Peyer's patch (tissue), 4 donors: ENCODE results near the gene GAK. TPM values are rescaled to one million over a fixed set of nuclear protein-coding genes. Genes with fewer than 3 reads are reported as not detected.
A peak's percentile ranks its signal among the peaks of the same experiment; 100 is the strongest.

ENCODE experiments used
- DNase-seq, 3 donors: peaks; one replicate each; pipeline ENCODE4 v3.0.0-alpha.2; 2017 to 2019
- H3K27ac ChIP-seq, 4 donors: fragments of 200-600 bp; sonication (generic); one replicate each; pipeline ENCODE4 v1.5.1; 2016 to 2019
- H3K27me3 ChIP-seq, 2 donors: fragments of 200-600 bp; sonication (generic); one replicate each; pipeline ENCODE4 v1.5.1; 2019
- H3K36me3 ChIP-seq, 3 donors: fragments of 200-600 bp; sonication (generic); one replicate each; pipeline ENCODE4 v1.5.1; 2016 to 2019
- H3K4me1 ChIP-seq, 4 donors: fragments of 200-600 bp; sonication (generic); one replicate each; pipeline ENCODE4 v1.5.1; 2016 to 2019
- H3K4me3 ChIP-seq, 4 donors: fragments of 200-600 bp; sonication (generic); 1 replicate in 3 of 4; 2 replicates in 1 of 4; pipeline ENCODE4 v1.5.1; 2016 to 2019; ENCODE audit warnings: mild to moderate bottlenecking in 1 of 4
- H3K9me3 ChIP-seq, 4 donors: fragments of 200-600 bp; sonication (generic); one replicate each; pipeline ENCODE4 v1.5.1; 2016 to 2019; ENCODE audit warnings: mild to moderate bottlenecking in 1 of 4
- POLR2A ChIP-seq, 2 donors: fragments of 450-650 bp; IDR thresholded peaks; one replicate each; pipeline ENCODE4 v1.5.1; 2017; ENCODE audit warnings: antibody characterized with exemption in 2 of 2, mild to moderate bottlenecking in 2 of 2, moderate library complexity in 2 of 2
- total RNA-seq, 4 donors: library from RNA; depleted of rRNA; stranded (reverse); fragments of >200 nt; gene quantifications; one replicate each; pipeline ENCODE4 v1.1.0, GENCODE V29; 2016
- TF ChIP-seq, protein P1 (sequence below), 6 experiments: fragments of 450-650 bp in 4 of 6; fragments of 200-600 bp in 2 of 6; sonication (generic) in 1 of 6; IDR thresholded peaks; one replicate each; pipeline ENCODE4 v1.5.1; 2017 to 2019; ENCODE audit warnings: antibody characterized with exemption in 6 of 6, mild to moderate bottlenecking in 3 of 6, moderate library complexity in 1 of 6

Gene GAK
- total RNA-seq, 4 donors from 2014 or later: 248 to 362 (median 351) TPM

DNA sequence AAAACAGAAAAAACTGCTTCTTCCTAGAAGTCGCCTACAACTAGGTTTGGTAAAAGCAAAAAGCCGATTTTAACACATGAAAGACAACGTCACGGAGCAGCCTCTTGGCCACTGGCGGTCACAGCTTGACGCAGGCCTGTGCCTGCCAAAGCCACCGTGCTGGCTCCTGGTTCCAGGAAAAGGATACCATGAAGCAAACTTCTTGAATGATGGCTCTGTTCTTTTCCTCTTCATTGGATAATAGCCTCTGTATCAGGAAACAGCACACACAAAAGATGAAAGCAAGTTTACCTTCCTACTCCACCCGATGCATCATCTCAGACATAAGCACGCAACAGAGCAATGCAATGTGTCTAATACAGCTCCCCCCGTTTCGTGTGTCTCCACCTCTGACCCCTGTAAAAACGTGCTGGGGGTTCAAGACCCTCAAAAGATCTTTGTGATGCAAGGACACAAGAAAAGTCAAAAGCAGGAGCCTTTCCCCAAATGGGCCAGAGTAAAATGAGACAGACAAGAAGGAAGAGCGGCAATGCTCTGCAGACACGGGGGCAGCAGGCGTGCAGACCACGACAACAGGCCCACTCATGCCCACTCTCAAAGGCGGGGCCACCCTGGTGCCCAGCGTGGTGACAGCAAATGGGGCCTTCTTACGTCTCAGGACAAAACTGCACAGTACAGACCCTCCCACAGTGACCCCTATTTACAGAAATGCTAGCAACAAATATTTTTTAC is 19.4 kb downstream of the GAK start:
- Histone ChIP-seq H3K27me3 (no peaks in the 10 kb centered on the region), H3K4me3 (no peak overlapping the region), H3K4me1 (peaks cover 0 to 25% (median 2%) of the 10 kb centered on the region in 4 donors), H3K36me3 (peaks cover 0 to 51% (median 0%) of the 10 kb centered on the region in 3 donors), H3K27ac (peak overlapping the region in 3 of 4 donors; percentile 0 to 66 (median 58)), H3K9me3 (no peaks in the 10 kb centered on the region)
- TF ChIP-seq POLR2A (IDR thresholded peaks at IDR 0.05): no peak
- TF ChIP-seq, protein P1, sequence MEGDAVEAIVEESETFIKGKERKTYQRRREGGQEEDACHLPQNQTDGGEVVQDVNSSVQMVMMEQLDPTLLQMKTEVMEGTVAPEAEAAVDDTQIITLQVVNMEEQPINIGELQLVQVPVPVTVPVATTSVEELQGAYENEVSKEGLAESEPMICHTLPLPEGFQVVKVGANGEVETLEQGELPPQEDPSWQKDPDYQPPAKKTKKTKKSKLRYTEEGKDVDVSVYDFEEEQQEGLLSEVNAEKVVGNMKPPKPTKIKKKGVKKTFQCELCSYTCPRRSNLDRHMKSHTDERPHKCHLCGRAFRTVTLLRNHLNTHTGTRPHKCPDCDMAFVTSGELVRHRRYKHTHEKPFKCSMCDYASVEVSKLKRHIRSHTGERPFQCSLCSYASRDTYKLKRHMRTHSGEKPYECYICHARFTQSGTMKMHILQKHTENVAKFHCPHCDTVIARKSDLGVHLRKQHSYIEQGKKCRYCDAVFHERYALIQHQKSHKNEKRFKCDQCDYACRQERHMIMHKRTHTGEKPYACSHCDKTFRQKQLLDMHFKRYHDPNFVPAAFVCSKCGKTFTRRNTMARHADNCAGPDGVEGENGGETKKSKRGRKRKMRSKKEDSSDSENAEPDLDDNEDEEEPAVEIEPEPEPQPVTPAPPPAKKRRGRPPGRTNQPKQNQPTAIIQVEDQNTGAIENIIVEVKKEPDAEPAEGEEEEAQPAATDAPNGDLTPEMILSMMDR (IDR thresholded peaks at IDR 0.05): no peak
- peak in 1 of 3 donors; percentile 54 for DNase-seq

DNA sequence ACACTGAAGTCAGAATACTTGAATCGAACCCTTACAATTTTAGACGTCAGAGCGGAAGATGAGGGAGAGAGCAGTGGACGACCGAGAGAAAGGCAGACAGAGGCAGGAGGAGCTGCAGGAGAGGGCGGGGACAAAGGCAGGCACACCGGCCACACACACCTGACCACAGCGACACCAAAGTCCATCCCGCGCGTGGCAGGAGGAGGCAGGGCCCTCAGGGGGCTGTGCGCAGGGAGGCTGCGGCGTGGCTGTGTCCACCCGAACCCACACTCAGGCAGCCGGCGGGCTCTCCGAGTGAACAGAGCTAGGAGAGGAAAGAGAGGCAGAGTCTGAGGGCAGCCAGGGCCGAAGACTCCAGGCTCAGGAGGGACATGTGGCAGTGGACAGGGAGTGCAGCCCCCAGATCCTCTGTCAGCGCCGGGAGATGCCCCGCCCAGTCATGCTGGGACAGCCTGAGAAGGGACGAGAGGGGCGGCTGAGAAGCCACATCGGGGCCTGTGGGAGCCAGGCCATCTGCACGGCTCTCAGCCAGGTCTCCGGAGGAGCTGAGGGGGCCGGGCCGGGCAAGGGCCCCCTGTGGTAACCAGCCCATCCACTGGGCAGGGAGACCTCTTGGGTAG is 20.1 kb downstream of the GAK start:
- Histone ChIP-seq H3K36me3 (peaks cover 0 to 55% (median 0%) of the 10 kb centered on the region in 3 donors), H3K4me1 (peaks cover 0 to 25% (median 2%) of the 10 kb centered on the region in 4 donors), H3K27ac (peak overlapping the region in 3 of 4 donors; percentile 0 to 66 (median 58)), H3K27me3 (no peaks in the 10 kb centered on the region), H3K9me3 (no peaks in the 10 kb centered on the region), H3K4me3 (no peak overlapping the region)
- DNase-seq: peak in 1 of 3 donors; percentile 64
- TF ChIP-seq, protein P1 (IDR thresholded peaks at IDR 0.05): no peak
- TF ChIP-seq POLR2A (IDR thresholded peaks at IDR 0.05): no peak

DNA sequence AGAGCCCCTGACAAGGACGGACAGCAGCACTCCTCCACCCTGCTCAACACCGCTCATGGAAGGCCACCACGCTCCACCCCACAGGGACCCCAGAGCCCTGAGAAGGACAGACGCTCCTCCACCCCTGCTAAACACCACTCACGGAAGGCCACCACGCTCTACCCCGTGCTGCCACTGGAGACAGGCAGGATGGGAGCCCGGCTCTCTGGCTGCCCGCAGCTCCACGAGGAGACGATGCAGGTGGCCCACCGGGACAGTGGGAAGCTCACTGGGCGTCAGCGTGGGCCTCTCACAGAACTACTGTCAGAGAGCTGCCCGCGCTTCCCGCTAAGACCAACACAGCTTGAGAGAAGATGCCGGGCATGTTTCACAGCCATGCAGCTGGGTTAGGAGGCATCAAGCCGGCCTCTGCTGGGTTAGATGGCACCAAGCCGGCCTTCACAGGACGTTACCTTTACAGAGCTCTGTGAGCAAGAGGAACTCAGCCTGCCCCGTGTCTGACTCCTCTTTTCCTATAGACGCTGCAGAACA is 20.8 kb downstream of the GAK start:
- TF ChIP-seq, protein P1 (IDR thresholded peaks at IDR 0.05): no peak
- no peak for TF ChIP-seq POLR2A (IDR thresholded peaks at IDR 0.05)
- Histone ChIP-seq H3K4me3 (no peak overlapping the region), H3K27ac (no peak overlapping the region), H3K36me3 (peaks cover 0 to 62% (median 0%) of the 10 kb centered on the region in 3 donors), H3K4me1 (peaks cover 0 to 25% (median 2%) of the 10 kb centered on the region in 4 donors), H3K9me3 (no peaks in the 10 kb centered on the region), H3K27me3 (no peaks in the 10 kb centered on the region)
- DNase-seq: peak in 1 of 3 donors; percentile 38

DNA sequence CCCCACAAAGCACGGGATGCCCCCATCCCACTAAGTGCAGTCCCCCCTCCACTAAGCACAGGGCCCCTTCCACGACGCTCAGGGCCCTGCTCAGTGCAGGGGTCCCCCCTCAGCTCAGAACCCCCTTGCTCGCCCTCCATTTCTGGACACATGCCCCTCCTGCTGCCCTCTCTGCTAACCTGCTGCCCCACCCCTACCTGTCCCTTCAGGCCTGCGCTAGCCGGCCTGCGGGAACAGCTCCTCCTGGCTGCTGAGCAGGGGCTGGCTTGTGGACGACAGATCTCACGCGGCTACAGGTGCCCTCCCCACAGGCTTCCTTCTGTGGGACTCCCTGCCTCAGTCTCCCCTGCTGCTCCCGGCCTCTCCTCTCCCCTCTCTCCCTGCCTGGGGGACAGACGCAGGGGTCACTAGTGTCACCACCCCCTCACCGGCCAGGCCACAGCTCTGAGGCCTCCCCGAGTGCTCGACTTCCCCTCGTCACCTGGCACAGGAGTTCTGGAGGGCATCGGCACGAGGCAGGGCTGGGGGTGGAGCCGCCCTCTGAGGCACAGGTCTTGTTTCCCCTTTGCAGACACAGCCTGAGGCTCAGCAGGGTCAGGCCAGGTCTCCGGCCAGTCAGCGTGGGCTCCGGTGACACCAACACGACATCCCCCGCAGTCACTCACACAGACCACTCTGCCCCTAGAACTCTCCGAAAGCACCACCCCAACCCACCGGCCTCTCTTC is 21.6 kb downstream of the GAK start:
- Histone ChIP-seq H3K4me3 (no peak overlapping the region), H3K36me3 (peaks cover 0 to 63% (median 0%) of the 10 kb centered on the region in 3 donors), H3K27ac (no peak overlapping the region), H3K4me1 (peaks cover 0 to 18% (median under 1%) of the 10 kb centered on the region in 4 donors), H3K27me3 (no peaks in the 10 kb centered on the region), H3K9me3 (peaks cover 0 to 3% (median 0%) of the 10 kb centered on the region in 4 donors)
- DNase-seq: peak in 1 of 3 donors; percentile 38
- TF ChIP-seq, protein P1 (IDR thresholded peaks at IDR 0.05): no peak
- TF ChIP-seq POLR2A (IDR thresholded peaks at IDR 0.05): no peak

DNA sequence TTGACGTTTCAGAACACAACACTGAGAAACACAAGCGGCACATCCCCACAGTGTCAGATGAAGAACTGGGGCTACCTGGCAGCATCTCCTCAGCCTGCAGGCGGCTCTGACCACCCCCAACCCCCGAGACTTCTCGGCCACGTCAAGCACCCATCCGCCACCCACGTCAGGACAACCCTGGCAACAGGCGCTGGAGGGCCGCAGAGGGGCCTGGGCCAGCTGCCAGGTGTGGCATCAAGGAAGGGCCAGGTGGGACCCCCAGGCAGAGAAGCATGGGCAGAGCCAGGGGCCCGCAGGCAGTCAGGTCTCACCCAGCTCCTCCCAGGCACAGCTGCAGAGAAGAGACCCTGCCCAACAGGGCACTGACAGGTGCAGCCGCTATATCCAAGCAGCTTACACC is 22.3 kb downstream of the GAK start:
- H3K27me3 ChIP-seq: no peaks in the 10 kb centered on the region
- peaks cover 0 to 4% (median 0%) of the 10 kb centered on the region in 4 donors for H3K9me3 ChIP-seq
- no peak for TF ChIP-seq POLR2A (IDR thresholded peaks at IDR 0.05)
- TF ChIP-seq, protein P1 (IDR thresholded peaks at IDR 0.05): no peak
- no peak overlapping the region for H3K4me3 ChIP-seq
- DNase-seq: no peak
- peaks cover 0 to 10% (median 0%) of the 10 kb centered on the region in 4 donors for H3K4me1 ChIP-seq
- H3K27ac ChIP-seq: no peak overlapping the region
- peaks cover 0 to 65% (median 0%) of the 10 kb centered on the region in 3 donors for H3K36me3 ChIP-seq
